ENCODE results near the gene ALOXE3.
"Not testable (repeated sequence)": the region's sequence is repeated elsewhere in the genome, so short reads cannot be mapped to it uniquely, and the experiment has no call there.

Gene ALOXE3

DNA sequence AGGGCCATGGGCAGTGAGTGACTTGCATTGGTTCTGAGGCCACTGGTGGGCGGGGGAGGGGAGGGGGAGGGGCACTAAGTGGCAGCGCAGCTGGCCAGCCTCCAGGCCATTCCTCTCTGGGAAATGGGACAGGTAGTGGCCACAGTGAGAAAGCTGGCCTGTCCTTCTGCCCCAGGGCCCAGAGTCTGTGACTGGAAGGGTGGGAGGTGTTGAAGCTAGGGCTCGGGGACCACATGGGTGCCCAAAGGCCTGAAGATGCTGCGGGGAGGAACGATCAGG, 30.4 kb downstream of the ALOXE3 start:
- no peak for DNase-seq

DNA sequence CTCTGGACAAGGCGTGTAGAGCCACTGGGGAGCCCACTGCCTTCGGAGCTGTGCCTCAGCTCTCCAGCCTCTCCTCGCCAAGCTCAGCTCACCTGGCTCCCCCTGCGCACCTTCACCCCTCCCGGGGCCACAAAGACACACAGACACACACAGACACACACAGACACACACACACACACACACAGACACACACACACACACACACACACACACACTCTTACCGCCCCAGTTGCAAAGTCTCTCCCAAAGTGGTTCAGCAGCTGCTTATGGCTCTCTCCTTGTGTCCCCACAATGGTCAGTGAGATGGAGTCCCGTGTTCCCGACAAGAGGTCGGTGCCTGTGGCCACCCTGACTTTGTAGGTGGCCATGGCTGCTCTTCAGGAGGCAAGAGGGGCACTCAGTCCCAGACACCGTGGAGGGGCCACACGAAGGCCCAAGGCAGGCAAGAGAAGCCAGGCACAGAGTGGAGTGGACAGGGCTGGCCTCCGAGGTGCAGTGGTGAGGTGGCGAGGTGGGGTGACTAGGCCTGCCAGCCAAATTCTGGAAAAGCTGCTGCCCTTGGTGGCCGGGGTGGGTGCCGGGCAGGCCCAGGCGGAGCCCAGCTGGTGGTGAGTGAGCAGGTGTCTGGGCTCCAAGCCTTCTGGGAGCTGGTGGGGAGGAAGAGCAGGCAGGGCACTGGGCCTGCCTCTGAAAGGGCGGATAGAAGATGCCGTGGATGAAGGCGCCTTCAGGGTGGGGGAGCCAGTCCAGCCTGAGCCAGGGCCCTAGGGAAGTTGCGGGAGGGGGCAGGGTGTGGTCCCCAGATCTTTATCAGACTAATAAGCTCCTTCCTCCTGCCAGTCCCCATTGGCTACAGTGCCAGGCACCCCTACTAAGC, 31.0 kb downstream of the ALOXE3 start, which contains the start of gene ALOX12B:
Gene ALOX12B (minus strand): TSS at position 642 of the 877 bp plus-strand sequence. CDS start 274 bp downstream, at position 368.
- DNase-seq: no peak

DNA sequence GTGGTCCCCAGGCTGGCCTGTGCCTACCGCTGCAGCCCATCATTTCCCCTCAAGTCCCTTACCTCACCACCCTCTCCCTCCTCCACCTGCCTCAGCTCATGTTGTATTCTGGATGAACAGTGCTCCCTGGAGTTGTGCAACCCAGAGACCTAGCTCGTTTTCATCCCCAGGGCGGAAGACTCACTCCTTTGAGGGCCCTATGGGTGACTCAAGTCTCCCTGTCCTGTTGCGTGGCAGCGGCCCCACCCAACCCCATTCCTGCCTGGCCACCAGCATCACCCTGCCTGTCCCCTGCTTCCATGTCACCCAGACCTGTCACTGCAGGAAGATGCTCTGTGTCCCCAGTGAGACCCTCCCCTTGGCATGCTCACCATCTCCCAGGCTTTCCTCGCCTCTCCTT, 34.1 kb downstream of the ALOXE3 start:
- no peak for DNase-seq

DNA sequence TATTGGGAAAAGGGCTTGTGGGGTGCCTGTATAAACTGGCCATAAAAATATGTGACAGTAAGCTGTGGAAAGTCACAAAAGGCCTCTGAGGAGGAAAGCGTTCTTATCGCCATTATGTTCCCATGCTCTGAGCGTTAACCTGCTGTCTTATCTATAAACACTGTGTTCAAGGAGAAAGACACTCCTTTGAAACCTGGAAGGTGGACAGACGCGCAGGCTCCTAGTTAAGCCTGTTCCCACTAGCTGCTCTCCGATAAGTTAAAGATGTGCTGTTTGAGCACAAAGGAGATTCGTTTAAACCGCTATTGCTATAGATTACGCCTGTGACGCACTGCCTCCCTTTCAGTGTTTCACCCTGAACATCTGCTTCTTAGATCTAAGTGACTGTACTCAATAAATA, 36.0 kb downstream of the ALOXE3 start:
- DNase-seq: no peak

GRCh38 chr17:8081876-8082275, 36.4 kb downstream of the ALOXE3 start:
- DNase-seq: no peak

DNA sequence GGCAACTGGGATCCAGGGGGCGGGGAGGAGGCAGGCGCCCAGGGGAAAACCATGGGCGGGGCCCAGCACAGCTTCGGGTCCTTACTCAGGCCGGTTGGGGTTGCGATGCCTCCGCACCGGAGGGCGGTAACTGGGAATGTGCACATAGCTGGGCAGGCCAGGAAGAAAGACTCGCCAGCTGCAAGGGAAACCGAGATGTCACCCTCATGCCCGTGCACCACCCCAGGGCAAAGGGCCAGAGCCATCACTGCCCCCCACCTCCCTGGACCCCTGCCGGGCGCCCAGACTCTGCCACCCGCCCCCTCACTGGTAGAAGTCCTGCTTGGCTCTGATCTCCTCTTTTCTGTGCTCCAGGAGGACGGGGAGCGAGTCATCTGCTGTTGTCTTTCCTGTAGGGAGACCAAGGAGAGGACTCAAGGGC, 37.5 kb downstream of the ALOXE3 start:
- DNase-seq: no peak

- DNase-seq: no peak
These were observed 38.0 kb downstream of the ALOXE3 start for GRCh38 chr17:8080208-8080798.

GRCh38 chr17:8079291-8080207, 38.8 kb downstream of the ALOXE3 start:
- DNase-seq: peak; percentile 78

DNA sequence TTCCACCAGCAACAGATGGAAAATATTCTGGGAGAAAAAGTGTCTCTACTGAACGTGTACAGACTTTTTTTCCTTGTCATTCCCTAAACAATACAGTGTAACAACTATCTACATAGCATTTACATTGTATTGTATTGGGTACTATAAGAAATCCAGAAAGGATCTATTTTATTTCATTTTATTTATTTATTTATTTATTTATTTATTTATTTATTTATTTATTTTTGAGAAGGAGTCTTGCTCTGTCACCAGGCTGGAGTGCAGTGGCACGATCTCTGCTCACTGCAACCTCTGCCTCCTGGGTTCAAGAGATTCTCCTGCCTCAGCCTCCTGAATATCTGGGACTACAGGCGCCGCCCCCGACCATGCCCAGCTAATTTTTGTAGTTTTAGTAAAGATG, 40.4 kb downstream of the ALOXE3 start:
- DNase-seq: not testable (repeated sequence)

DNA sequence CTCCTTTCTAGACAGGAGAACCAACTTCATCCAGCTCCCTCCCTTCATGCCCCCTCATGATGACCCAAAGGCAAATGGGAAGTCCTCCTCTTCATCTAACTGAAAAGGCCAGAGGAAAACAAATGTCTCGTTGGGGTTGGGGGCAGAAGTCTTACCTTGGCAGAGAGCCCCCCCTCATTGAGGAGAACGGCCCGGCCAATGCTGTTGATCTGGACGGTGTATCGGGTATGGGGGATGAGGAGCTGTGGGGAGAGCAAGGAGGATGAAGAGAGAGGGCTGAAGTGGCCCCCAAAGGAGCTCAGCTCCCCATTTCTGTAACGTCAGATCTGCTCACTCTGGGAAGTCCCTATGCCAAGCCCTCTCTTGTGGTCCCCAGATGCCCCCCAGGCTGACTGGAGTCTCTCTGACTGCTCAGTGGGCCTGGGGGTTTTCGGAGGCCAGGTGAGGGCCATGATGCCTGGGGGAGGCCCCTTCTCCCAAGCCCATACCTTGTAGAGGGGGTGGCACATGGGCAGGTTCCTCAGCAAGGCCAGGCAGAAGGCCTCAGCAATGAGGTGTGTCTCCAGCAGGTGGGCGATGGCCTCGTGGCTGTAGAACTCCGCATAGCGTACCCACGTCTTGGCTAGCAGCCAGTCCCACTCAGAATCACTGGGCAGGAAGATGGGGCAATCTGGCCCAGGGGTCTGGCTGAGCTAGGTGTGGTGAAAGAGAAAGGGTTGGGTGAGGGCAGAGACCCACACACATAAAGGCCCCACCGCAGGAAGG, 41.6 kb downstream of the ALOXE3 start:
- no peak for DNase-seq

DNA sequence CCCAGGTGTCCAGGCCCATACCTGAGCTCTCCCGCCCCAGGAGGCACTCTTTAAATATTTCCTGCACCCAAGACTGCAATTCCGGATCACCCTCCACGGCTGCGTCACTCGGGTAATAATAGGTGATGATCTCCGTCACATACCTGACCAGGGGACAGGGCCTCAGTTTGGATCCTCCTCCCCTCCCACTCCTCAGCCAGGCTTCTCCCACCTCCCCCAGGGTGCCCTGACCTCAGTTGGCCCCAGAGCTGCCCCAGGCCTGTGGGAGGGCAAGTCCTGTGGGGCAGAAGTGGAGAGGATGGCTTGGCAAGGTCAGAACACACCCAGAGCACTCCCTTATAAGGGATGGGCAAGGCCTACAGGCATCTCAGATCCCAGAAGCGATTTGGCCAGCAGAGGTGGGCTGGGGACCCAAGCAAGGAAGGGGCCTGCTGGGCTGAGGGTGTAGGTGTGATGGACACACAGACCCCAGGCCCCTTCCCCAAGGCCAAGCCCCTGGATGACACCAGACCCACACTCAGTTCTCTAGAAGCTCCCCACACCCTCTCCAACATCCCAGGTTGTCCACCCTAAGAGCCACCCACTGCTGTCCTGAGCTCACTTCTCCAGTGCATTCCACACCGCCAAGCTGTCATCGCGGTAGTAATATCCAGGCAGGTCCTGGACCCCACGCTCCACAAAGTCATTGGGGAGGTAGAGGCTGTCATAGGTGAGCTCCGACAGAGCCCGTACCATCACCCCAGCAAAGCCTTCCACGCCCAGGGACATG, 42.6 kb downstream of the ALOXE3 start:
- no peak for DNase-seq

- DNase-seq: no peak
These were observed 43.2 kb downstream of the ALOXE3 start for GRCh38 chr17:8075081-8075480.

- no peak for DNase-seq
These were observed 43.8 kb downstream of the ALOXE3 start for GRCh38 chr17:8074554-8074953.

DNA sequence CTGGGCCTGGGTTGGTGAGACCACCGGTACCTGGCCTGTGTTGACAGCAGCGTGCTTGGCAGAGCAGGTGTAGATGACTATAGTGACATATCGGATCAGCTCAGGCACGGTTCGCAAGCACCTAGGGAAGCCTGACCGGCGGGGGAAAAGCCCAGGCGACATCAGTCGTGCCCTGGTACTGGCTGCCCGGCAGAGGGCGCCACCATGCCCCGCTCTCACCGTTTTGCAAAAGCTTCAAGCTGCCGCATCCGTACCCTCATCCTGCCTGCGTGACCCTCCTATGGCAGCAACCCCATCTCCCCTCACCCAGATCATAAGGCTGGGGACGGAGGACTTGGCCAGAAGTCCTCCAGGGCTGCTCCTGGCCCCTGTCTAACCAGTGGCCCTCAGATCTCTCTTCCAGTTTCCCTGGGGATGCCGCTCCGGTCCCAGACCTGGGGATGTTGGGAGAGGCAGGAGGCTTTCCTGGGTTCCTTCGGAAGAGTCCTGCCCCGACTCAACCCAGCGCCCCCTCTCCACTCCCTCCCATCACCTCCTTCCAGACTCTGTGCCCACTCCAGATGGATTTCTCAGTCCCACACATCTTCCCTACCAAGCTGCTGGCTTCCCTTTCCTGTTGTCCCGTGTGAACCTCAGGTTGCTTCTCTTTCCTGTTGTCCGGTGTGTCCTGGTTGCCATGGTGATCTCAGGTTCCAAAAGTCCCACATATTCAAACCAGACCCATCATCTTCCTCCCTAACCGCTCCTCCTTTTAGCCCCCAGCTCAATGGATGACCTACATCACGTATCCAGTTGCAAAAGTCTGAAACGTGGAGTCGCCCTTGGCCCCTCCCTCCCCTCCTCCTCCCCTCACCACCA, 44.5 kb downstream of the ALOXE3 start:
- peak; percentile 88 for DNase-seq

DNA sequence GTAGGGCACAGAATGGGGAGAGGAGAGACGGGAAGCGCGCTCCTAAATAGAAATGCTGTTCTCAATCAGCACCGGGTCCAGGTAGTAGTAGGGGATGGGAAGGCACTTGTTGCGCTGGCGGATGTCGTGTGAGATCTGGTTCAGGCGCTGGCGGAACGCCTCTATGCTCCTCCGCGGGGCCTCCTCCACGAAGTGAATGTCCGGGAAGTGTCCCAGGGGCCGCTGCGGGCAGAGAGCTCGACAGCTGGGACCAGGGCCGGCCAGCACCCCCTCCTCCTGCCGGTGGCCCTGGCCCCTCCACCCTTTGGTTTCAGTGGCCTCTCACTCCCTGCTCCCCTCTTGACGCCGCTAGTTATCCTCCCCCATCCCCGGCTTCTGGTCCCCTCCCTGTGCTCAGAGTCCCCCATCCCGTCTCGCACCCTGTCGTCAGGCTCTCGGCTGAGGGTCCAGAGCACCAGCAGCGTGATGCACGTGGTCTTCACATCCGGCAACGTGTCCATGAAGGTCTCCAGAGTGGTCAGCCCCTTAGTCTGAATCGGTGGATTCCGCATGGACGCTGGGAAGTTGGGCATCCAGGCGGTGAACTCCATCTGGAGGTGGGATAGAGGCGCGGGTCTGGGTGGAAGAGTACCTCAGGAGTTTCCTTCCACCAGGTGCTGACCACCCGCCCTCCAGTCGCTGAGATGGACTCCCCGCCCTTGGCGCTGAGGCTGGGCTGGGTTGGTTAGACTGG, 45.4 kb downstream of the ALOXE3 start:
- no peak for DNase-seq

- no peak for DNase-seq
These were observed 46.0 kb downstream of the ALOXE3 start for GRCh38 chr17:8072341-8072728.

GRCh38 chr17:8071496-8071895, 46.8 kb downstream of the ALOXE3 start:
- no peak for DNase-seq

GRCh38 chr17:8069587-8069860, 48.8 kb downstream of the ALOXE3 start:
- DNase-seq: no peak

DNA sequence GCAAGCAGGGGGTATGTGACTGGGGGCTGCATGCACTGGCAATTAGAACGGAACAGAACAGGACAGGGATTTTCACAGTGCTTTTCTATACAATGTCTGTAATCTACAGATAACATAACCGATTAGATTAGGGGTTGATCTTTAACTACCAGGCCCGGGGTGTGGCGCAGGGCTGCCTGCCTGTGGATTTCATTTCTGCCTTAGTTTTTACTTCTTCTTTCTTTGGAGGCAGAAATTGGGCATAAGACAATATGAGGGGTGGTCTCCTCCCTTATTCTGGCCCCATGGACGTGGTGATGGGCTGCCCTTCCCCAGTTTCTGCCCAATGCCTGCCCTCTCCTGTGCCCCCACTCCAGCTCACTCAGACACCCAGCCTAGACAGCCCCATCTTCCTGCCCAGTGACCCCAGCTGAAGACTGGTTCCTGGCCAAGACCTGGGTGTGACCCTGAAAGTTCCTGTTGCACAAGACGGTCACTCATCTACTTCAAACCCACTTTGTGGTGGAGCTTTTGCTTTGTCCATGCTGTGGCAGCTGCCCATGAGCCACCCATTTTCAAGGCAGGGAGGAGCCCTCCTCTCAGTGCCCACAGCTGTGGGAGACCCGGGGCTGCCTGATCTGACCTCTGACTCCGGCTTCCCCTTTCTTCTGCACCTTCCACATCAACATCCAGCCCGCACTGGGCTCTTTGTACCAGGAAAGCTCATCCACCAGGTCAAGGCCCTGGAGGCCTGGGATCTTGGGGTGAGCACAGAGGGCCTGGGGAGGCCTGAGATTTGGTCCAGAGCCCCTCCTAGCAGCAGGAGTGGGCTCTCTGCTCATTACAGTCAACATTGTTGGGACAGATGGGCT, 49.4 kb downstream of the ALOXE3 start:
- peak; percentile 57 for DNase-seq

- DNase-seq: no peak
These were observed 50.5 kb downstream of the ALOXE3 start for GRCh38 chr17:8067806-8068205.

All from CD4-positive, alpha-beta T cell treated with Interferon gamma for 1 hour (primary cell).